Brain pericyte (primary cell): Measurements from ENCODE around the gene NPC1L1.

Source experiments
- DNase-seq: peaks from one replicate; pipeline ENCODE4 v3.0.0-alpha.2; 2012; ENCODE audit warnings: low read depth, low spot score

NPC1L1 gene

DNA sequence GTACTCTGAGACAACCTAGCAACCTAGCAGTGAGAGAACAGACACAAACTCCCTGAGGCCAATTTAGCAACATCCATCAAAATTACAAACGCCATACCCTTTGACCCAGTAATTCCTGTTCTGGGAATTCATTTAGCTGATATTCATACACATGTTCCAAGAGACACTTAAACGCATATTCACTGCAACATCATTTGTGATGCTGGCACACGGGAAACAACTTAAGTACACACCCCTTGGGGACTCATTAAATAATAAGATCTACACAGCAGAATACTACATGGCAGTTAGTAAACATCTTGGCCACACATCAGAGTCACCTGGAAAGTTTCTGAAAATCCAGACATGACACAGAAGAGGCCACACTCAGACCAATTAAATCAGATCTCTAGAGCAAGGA lies 68.3 kb downstream of the NPC1L1 start:
- no peak for DNase-seq

DNA sequence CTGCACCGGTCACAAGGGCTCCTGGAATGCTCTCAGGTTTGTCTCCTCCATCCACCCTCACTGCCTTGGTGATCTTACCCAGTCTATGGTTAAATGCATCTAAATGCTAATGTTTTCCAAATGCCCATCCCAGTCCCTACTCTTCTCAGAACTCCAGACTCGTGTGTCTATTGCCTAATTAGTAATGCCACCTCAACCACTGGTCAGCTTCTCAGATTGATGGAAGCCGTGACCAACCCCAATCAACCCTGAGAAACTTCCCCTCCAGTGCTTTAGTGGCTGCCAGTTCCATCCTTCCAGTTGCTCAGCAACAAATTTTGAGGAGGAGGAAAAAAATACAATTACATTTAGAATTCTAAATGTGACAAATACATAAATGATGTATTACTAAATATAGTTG lies 69.3 kb downstream of the NPC1L1 start:
- no peak for DNase-seq

DNA sequence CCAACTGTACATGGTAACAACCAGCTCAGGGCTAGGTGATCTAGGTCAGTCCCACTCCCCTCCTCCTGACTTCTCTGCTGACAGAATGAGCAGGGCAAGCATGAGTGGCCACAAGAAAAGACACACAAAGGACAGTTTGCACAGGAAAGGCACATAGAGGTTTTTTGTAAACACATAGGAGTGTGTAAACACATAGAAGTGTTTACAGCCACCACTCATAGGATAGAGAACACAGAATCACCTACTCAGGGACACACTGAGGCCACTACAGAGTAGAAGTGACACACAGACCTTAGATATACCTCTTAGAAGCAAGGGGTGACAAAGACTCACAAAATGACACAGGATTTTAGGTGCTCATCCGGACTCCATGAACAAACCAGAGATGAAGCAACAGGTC lies 69.7 kb downstream of the NPC1L1 start:
- DNase-seq: no peak

DNA sequence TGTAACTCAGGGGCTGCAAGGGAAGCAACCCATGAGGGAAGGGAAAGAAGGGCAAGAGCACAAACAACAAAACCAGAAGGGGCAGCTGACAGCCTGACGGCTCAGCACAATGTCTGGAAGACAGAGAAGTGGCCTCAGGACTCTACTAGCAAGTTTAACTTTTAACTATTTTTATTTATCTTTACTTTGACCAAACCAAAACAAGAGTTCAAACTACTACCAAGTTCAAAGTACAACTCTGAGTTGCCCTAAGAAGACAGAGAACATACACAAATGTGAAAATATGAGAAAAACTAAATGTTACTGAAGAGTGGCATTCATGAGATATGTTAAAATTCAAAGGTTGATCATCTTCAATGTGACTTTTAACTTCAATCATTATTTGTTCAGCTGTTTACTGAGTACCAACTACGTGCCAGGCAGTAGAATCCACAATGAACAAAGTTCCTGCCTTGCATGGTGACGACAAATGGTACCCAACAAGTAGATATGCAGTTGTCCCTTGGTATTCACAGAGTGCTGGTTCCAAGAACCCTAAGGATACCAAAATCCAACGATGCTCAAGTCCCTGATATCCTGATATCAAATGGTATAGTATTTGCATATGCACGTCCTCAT lies 70.4 kb downstream of the NPC1L1 start:
- DNase-seq: no peak

DNA sequence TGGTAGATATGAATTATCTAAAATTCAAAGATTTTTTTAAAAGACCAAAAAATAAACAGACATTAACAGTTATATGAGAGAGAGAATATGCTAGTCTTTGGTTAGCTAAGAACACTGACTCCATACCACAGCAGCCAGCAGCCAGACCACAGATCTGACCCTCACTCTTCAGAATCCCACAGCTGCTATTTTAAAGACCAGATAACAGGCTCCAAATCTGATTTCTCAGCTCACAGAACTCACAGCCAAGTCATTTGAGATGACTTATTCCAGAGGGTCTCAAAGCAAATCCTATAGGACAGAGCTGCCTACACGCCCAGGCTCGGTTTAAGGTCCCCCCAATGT lies 71.0 kb downstream of the NPC1L1 start:
- no peak for DNase-seq

DNA sequence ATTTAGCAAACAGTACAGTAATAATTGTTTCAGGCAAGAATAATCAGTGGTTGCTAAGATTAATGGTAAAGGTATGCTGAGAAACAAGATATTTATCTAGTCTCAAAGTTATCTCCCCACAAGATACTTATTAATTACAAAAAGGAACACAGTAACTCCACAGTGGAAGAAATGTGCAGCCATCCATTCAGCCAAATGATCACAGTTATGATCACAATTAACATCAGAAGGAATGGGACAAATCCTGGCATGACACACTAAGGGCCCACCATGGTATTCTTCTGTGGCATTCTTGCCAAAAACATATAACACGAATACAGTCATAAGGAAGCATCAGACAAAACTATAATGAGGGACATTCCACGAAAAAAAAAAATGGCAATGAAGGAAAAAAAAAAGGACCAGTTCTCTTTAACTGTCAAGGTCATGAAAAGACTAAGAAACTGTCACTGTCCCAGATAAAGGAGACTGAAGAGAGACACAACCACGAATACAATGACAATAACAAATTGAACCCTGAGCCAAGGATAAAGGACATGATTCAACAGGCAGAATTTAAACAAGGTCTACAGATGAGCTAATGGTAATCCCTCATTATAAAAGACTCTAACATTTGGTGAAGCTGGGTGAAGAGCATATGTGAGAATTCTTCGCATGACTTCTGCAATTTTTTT lies 71.5 kb downstream of the NPC1L1 start:
- no peak for DNase-seq

DNA sequence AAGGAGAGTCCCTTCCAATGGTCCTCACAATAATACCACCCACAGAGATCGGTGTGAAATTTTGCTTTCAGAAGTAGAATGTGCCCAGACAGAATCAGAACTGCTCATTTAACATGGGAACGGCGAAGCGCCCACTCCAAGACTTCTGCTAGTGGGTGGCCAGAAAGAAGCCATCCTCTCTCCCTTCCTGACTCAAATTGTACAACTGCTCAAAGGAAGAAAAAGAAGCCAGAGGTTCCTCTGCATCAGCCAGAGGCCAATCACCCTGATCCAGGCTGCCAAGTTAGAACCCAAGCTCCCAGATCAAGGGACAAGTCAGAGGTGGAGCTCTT lies 73.9 kb downstream of the NPC1L1 start:
- no peak for DNase-seq

DNA sequence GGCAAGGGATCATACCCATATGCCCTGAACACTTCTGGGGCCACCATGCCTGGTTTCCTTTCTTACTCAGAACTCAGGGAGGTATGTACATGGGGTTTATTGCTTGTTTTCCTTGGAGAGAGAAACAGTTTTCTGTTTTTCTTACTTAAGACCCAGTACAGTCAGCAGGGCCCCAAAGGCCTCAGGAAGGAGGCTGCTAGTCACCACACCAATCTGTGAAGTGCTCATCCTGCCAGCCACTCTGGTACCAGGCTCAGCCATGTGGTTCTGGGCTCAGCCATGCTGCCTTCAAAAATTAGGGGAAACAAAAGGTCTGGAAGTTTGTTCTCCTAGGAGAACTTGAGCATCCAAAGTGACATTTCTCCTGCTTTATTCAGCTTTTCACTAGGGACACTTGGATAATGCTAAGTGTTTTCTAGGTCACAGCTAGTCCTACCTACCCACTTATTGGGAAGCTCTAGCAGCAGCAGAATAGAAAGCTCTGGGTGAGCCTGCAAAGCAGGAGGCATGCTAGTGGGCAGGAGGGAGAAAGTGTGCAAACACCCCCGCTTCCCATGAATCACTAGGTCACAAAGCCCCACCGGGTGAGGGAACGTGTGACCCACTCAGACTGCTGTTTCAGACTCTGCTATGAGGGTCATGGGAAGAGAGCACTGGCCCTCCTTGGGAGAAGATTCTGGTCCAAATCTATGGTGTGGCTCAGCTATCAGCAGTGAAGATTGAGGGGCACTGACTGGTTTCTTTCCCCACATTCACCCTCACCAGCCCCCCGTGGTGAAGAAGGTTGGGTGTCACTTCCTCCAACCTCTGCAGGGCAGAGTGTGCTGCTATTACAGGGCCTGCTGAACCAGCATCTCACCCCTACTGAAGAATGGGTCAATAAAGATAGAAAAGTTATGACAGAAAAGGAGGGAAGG lies 74.6 kb downstream of the NPC1L1 start:
- DNase-seq: peak; percentile 55

DNA sequence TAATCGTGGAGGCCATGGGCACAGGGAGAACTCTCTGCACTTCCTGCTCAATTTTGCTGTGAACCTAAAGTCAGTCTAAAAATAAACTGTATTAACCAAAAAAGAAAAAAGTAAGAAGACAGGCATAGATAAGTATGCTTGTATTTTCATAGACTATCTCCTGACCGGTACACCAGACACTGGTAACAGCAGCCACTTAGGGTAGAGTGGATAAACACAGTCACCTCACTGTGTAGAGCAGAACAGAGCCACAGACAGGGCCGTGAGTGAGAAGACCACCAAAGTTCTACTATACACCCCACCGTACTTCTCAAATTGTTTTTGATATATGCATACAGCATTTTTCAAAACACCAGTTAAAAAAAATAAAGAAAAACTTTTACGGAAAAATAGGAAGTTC lies 75.6 kb downstream of the NPC1L1 start:
- DNase-seq: no peak

DNA sequence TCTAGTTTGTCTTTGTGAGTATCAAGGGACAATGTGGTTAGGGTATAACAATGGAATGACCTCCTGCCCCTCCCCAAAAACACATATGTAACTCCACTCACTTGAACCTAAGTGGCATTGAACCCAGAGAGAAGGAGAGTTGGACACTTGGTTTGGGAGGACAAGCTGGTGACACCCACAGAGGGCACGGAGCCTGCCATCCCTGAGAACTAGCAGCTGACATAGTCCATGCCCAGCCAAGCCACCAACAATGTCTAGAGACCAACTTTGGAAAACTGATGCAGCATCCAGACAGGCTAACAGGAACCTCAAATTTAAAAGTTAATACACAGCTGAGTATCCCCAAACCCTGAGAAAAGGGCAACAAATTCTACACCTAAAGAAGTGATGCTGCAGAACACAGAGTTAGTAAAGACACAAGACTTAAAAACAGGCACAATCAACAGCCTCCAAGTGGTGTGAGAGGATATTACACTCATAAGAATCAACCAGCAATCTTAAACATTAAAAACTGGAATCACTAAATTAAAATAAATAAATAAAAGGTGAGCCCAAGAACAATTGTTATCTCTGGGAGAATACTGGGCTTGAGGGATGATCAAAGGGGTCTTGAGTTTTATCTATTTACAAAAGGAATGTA lies 77.8 kb downstream of the NPC1L1 start:
- no peak for DNase-seq
